Measurements from ENCODE around the gene EVPL. TPM values are rescaled to one million over a fixed set of nuclear protein-coding genes. Genes with fewer than 3 reads are reported as not detected.
"Not testable (repeated sequence)": the region's sequence is repeated elsewhere in the genome, so short reads cannot be mapped to it uniquely, and the experiment has no call there.

The EVPL gene
- total and polyA plus RNA-seq, 2 donors from 2014 or later, result 11.1 to 23.5 TPM

DNA sequence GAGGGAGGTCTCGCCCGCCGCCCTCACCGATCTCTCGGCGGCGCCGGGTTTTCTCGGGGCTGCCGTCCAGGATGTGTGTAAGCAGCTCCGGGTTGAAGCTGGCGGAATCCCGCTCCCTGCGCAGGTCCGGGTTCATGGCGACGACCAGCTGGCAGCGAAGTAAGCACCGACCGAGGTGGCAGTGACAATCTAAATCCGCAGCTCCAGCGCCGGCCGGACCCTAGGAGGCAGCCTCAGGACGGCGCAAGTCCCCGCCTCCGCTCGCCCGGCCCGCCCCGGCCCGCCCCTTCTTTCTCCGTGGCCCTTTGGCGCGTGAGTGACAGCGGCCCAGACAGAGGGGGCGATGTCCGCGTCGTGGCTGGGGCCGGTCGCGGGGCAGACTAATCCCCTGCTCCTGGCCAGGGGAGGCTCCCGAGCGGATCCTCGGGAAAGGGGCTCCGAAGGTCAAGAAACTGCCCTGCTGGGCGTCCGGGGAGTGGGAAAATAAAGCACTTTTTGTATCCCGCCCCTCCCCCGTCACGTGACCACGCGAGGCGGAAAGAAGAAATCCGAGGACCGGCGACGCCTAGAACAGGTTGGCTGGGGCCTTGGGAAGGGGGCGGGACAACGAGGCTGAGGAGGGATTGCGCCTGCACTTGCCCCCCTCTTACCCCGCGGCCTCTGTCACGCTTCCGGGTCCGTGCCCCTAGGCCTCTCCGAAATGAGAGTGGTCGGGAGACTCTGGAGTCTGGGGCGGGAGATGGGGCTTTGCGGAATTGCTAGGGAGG, 48.0 kb downstream of the EVPL start, which contains the start of the genes ACOX1 and TEN1:
TSS of gene ACOX1 (minus strand) at position 229 of the 767 bp plus-strand sequence. CDS start at position 136, 93 bp downstream.
TSS of gene TEN1 (plus strand) at position 303 of the 767 bp plus-strand sequence. CDS start 6,953 bp downstream, outside the sequence.
- peak within 1 kb of the TSS; percentile 99 to 100 for H3K27ac ChIP-seq (ENCODE audit: low read depth in 2 of 2, low read length in 2 of 2)
- DNase-seq, result peak; percentile 99 to 100 (median 99)
- H3K9ac ChIP-seq (ENCODE audit: low read length in 3 of 3), result peak within 1 kb of the TSS; percentile 88 to 95 (median 92)
- intact Hi-C loops (cut with DNase I), result no loop called here
- H3K4me1 ChIP-seq (ENCODE audit: control insufficient read depth in 2 of 3, insufficient read depth in 2 of 3, low read depth in 1 of 3, low read length in 3 of 3), result peaks cover 6 to 20% (median 8%) of the 10 kb centered on the region in 3 donors
- no peaks in the 10 kb centered on the region for H3K27me3 ChIP-seq (ENCODE audit: control insufficient read depth, insufficient read depth, low read length)
- peaks cover 0 to 3% (median 0%) of the 10 kb centered on the region in 3 donors for H3K36me3 ChIP-seq (ENCODE audit: control insufficient read depth in 2 of 3, insufficient read depth in 3 of 3, low read length in 3 of 3)
- no peak for FAIRE-seq
- H3K4me3 ChIP-seq (ENCODE audit: low read length in 3 of 3), result peak within 1 kb of the TSS; percentile 78 to 90 (median 89)
- H3K9me3 ChIP-seq (ENCODE audit: control insufficient read depth in 2 of 3, insufficient read depth in 1 of 3, low read length in 3 of 3), result no peaks in the 10 kb centered on the region
- TF ChIP-seq, protein P1, sequence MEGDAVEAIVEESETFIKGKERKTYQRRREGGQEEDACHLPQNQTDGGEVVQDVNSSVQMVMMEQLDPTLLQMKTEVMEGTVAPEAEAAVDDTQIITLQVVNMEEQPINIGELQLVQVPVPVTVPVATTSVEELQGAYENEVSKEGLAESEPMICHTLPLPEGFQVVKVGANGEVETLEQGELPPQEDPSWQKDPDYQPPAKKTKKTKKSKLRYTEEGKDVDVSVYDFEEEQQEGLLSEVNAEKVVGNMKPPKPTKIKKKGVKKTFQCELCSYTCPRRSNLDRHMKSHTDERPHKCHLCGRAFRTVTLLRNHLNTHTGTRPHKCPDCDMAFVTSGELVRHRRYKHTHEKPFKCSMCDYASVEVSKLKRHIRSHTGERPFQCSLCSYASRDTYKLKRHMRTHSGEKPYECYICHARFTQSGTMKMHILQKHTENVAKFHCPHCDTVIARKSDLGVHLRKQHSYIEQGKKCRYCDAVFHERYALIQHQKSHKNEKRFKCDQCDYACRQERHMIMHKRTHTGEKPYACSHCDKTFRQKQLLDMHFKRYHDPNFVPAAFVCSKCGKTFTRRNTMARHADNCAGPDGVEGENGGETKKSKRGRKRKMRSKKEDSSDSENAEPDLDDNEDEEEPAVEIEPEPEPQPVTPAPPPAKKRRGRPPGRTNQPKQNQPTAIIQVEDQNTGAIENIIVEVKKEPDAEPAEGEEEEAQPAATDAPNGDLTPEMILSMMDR (IDR thresholded peaks at IDR 0.05; ENCODE audit: borderline replicate concordance, extremely low read depth, insufficient read depth), result peak; percentile 2

DNA sequence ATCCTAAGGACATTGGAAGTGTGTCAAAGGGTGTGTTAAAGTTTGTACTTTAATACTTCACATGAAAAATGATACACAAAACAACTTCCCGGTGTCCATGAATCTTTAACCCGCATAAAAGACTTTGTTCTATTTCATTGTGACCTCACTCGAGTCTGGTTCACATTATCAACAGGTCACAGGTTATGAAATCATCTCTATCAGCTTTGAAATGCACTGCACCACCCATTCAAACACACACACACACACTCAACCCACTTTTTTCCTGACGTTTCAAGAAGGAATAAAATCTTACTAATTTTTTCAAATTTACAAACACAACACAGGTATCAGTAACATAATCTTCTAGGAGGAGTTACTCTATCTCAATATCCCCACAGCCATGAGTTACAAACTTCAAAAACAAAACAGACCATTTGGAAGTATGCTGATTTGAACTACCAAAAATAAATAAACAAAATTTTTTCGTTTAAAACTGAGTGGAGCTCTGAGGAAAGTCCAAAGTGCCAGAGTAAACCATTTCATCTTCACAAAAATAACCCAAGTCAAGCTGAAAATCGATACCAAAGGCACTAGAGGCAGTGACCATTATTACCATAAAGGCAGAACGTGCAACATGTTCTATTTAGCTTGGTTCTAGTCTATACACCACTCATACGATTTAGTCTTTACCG, 50.8 kb downstream of the EVPL start:
- peaks cover 0 to 7% (median 3%) of the 10 kb centered on the region in 3 donors for H3K36me3 ChIP-seq (ENCODE audit: control insufficient read depth in 2 of 3, insufficient read depth in 3 of 3, low read length in 3 of 3)
- intact Hi-C loops (cut with DNase I), result no loop called here
- TF ChIP-seq, protein P1 (IDR thresholded peaks at IDR 0.05; ENCODE audit: borderline replicate concordance, extremely low read depth, insufficient read depth), result no peak
- FAIRE-seq (no peak), DNase-seq (no peak)
- H3K4me3 ChIP-seq (ENCODE audit: low read length in 3 of 3), result peak overlapping the region in 2 of 3 donors; percentile 44 to 57
- no peaks in the 10 kb centered on the region for H3K9me3 ChIP-seq (ENCODE audit: control insufficient read depth in 2 of 3, insufficient read depth in 1 of 3, low read length in 3 of 3)
- peak overlapping the region in 2 of 3 donors; percentile 45 to 48 for H3K9ac ChIP-seq (ENCODE audit: low read length in 3 of 3)
- H3K4me1 ChIP-seq (ENCODE audit: control insufficient read depth in 2 of 3, insufficient read depth in 2 of 3, low read depth in 1 of 3, low read length in 3 of 3), result peaks cover 0 to 15% (median 4%) of the 10 kb centered on the region in 3 donors
- peak overlapping the region; percentile 64 to 65 for H3K27ac ChIP-seq (ENCODE audit: low read depth in 2 of 2, low read length in 2 of 2)
- no peaks in the 10 kb centered on the region for H3K27me3 ChIP-seq (ENCODE audit: control insufficient read depth, insufficient read depth, low read length)

DNA sequence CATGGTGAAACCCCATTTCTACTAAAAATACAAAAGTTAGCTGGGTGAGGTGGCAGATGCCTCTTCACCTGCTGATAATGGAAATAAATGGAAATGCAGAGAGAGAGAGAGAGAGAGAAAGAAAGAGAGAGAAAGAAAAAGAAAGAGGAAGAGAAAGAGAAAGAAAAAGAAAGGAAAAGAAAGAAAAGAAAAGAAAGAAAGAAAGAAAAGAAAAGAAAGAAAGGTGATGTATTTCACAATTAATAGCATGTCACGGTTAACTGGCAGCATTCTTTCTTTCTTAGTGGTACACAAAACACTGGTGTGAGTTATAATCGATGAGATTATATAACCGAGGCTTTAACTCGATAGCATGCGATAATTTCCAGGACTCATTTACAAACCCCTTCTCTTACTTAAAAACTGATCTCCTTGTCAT, 51.3 kb downstream of the EVPL start:
- FAIRE-seq (no peak), DNase-seq (no peak)
- Histone ChIP-seq H3K27ac (ENCODE audit: low read depth in 2 of 2, low read length in 2 of 2) (peak overlapping the region; percentile 19 to 62), H3K9me3 (ENCODE audit: control insufficient read depth in 2 of 3, insufficient read depth in 1 of 3, low read length in 3 of 3) (no peaks in the 10 kb centered on the region), H3K4me3 (ENCODE audit: low read length in 3 of 3) (peak overlapping the region in 2 of 3 donors; percentile 44 to 57), H3K4me1 (ENCODE audit: control insufficient read depth in 2 of 3, insufficient read depth in 2 of 3, low read depth in 1 of 3, low read length in 3 of 3) (peaks cover 0 to 15% (median 4%) of the 10 kb centered on the region in 3 donors), H3K27me3 (ENCODE audit: control insufficient read depth, insufficient read depth, low read length) (no peaks in the 10 kb centered on the region), H3K9ac (ENCODE audit: low read length in 3 of 3) (peak overlapping the region in 2 of 3 donors; percentile 45 to 48), H3K36me3 (ENCODE audit: control insufficient read depth in 2 of 3, insufficient read depth in 3 of 3, low read length in 3 of 3) (peaks cover 0 to 7% (median 3%) of the 10 kb centered on the region in 3 donors)
- intact Hi-C loops (cut with DNase I), result no loop called here
- TF ChIP-seq, protein P1 (IDR thresholded peaks at IDR 0.05; ENCODE audit: borderline replicate concordance, extremely low read depth, insufficient read depth), result no peak

DNA sequence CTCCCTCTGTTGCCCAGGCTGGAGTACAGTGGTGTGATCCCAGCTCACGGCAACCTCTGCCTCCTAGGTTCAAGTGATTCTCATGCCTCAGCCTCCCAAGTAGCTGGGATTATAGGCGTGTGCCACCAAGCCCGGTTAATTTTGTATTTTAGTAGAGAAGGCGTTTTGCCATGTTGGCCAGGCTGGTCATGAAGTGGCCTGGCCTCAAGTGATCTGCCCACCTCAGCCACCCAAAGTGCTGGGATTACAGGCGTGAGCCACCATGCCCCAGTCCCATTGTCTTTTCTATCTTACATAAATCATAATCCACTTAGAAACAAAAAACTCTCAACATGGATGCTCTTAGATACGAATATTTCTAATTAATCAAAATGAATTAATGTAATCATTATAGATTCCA, 51.9 kb downstream of the EVPL start:
- H3K9me3 ChIP-seq (ENCODE audit: control insufficient read depth in 2 of 3, insufficient read depth in 1 of 3, low read length in 3 of 3); DNase-seq; H3K36me3 ChIP-seq (ENCODE audit: control insufficient read depth in 2 of 3, insufficient read depth in 3 of 3, low read length in 3 of 3); H3K27me3 ChIP-seq (ENCODE audit: control insufficient read depth, insufficient read depth, low read length); FAIRE-seq; intact Hi-C loops (cut with DNase I); H3K9ac ChIP-seq (ENCODE audit: low read length in 3 of 3); H3K27ac ChIP-seq (ENCODE audit: low read depth in 2 of 2, low read length in 2 of 2): not testable (repeated sequence)
- peak overlapping the region in 1 of 3 donors; percentile 44 for H3K4me3 ChIP-seq (ENCODE audit: low read length in 3 of 3)
- H3K4me1 ChIP-seq (ENCODE audit: control insufficient read depth in 2 of 3, insufficient read depth in 2 of 3, low read depth in 1 of 3, low read length in 3 of 3), result peaks cover 0 to 15% (median 4%) of the 10 kb centered on the region in 3 donors
